HG02884 (cell line): Measurements from ENCODE around the gene CASP2.
"Not testable (repeated sequence)": the region's sequence is repeated elsewhere in the genome, so short reads cannot be mapped to it uniquely, and the experiment has no call there.

Experiments used
- ATAC-seq: cut with Tn5 transposase; IDR thresholded peaks from one replicate; pipeline ENCODE4 v1.9.1; 2021; ENCODE audit warnings: mild to moderate bottlenecking, moderate library complexity; ENCODE audit not compliant: unreplicated experiment

CASP2 gene

GRCh38 chr7:143263266-143264195 is 24.6 kb upstream of the CASP2 start, which contains the start of gene GSTK1:
Gene GSTK1 (plus strand): TSS chr7:143263441. CDS start chr7:143263514, 73 bp downstream.
- ATAC-seq, result peak; percentile 93

- ATAC-seq, result not testable (repeated sequence)
These were observed 24.0 kb upstream of the CASP2 start for GRCh38 chr7:143264196-143264568.

- ATAC-seq, result no peak
These were observed 23.0 kb upstream of the CASP2 start for GRCh38 chr7:143265017-143265693.

- ATAC-seq, result no peak
These were observed 18.9 kb upstream of the CASP2 start for GRCh38 chr7:143269251-143269650.

GRCh38 chr7:143271240-143271639 is 16.9 kb upstream of the CASP2 start:
- ATAC-seq, result no peak

- ATAC-seq, result no peak
These were observed 15.3 kb upstream of the CASP2 start for GRCh38 chr7:143272871-143273270.

- ATAC-seq, result peak; percentile 44
These were observed 8.7 kb upstream of the CASP2 start for GRCh38 chr7:143279186-143280098.

- no peak for ATAC-seq
These were observed 8.0 kb upstream of the CASP2 start for GRCh38 chr7:143280160-143280559.

GRCh38 chr7:143280566-143280965 is 7.6 kb upstream of the CASP2 start:
- ATAC-seq, result no peak

GRCh38 chr7:143281529-143281928 is 6.6 kb upstream of the CASP2 start:
- ATAC-seq, result no peak

GRCh38 chr7:143282124-143282523 is 6.0 kb upstream of the CASP2 start:
- no peak for ATAC-seq

- no peak for ATAC-seq
These were observed 4.8 kb upstream of the CASP2 start for GRCh38 chr7:143283381-143283780.

- no peak for ATAC-seq
These were observed 3.3 kb upstream of the CASP2 start, which contains the start of gene TMEM139 for GRCh38 chr7:143284591-143285469. Gene TMEM139 (plus strand): TSS chr7:143284958. CDS start chr7:143285958, 1,000 bp downstream.

- no peak for ATAC-seq
These were observed 2.7 kb upstream of the CASP2 start for GRCh38 chr7:143285470-143285778.

- ATAC-seq, result no peak
These were observed 2.2 kb upstream of the CASP2 start for GRCh38 chr7:143285806-143286521.

GRCh38 chr7:143286522-143286890 is 1.6 kb upstream of the CASP2 start:
- ATAC-seq, result no peak

- ATAC-seq, result no peak
These were observed 714 bp upstream of the CASP2 start for GRCh38 chr7:143287339-143287934.

GRCh38 chr7:143288836-143289235 is 685 bp downstream of the CASP2 start:
- ATAC-seq, result no peak

GRCh38 chr7:143289421-143289820 is 1.3 kb downstream of the CASP2 start:
- ATAC-seq, result no peak
